ENCODE measurements around the gene MYLIP.

The MYLIP gene

DNA sequence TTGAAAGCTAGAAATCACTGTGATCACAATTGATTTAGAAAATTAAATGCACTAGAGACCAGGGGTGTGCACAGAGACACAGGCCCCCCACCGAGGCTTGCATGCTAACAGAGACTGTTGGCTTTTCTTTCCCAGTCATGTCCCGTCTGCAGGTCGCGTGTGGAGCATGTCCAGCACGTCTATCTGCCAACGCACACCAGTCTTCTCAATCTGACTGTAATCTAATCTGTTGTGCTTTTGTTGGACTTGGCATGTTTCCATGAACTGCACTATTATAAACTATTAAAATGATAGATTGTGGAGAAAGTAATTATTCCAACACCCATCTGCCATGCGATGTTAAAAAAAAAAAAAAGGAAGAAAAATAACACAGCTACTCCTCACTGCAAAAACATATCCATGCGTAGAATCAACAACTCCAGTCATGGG is 17.7 kb downstream of the MYLIP start (continued):
- TF ChIP-seq ZNF366 (tag by site-specific recombination; conservative IDR thresholded peaks at IDR 0.05) (peak; percentile 32; the same call in 1 of the 2 replicates), ZNF549 (tag by site-specific recombination; IDR thresholded peaks at IDR 0.05) (no peak), ZNF391 (tag by site-specific recombination; IDR thresholded peaks at IDR 0.05; ENCODE audit: borderline replicate concordance, low read depth) (no peak; the same call in 1 of the 2 replicates), ZNF501 (tag by site-specific recombination; IDR thresholded peaks at IDR 0.05) (peak; percentile 62; the same call in 1 of the 2 replicates), TCF7L2 (IDR thresholded peaks at IDR 0.05; ENCODE audit: borderline replicate concordance, low read depth, low read length) (no peak), ZNF514 (tag by site-specific recombination; IDR thresholded peaks at IDR 0.05) (no peak), ZNF248 (tag by site-specific recombination; IDR thresholded peaks at IDR 0.05) (no peak), ZNF48 (tag by site-specific recombination; IDR thresholded peaks at IDR 0.05) (no peak), ZNF560 (tag by site-specific recombination; IDR thresholded peaks at IDR 0.05; ENCODE audit: borderline replicate concordance) (no peak), KLF9 (tag by site-specific recombination; IDR thresholded peaks at IDR 0.05; ENCODE audit: low read depth) (no peak), ZFP3 (tag by site-specific recombination; IDR thresholded peaks at IDR 0.05; ENCODE audit: low read depth) (no peak), ZNF610 (tag by site-specific recombination; IDR thresholded peaks at IDR 0.05; ENCODE audit: borderline replicate concordance) (peak; percentile 56; the same call in 1 of the 2 replicates), ZNF266 (tag by site-specific recombination; IDR thresholded peaks at IDR 0.05; ENCODE audit: low read depth) (no peak)
- TF ChIP-seq, protein P1, sequence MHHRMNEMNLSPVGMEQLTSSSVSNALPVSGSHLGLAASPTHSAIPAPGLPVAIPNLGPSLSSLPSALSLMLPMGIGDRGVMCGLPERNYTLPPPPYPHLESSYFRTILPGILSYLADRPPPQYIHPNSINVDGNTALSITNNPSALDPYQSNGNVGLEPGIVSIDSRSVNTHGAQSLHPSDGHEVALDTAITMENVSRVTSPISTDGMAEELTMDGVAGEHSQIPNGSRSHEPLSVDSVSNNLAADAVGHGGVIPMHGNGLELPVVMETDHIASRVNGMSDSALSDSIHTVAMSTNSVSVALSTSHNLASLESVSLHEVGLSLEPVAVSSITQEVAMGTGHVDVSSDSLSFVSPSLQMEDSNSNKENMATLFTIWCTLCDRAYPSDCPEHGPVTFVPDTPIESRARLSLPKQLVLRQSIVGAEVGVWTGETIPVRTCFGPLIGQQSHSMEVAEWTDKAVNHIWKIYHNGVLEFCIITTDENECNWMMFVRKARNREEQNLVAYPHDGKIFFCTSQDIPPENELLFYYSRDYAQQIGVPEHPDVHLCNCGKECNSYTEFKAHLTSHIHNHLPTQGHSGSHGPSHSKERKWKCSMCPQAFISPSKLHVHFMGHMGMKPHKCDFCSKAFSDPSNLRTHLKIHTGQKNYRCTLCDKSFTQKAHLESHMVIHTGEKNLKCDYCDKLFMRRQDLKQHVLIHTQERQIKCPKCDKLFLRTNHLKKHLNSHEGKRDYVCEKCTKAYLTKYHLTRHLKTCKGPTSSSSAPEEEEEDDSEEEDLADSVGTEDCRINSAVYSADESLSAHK (tag by site-specific recombination; IDR thresholded peaks at IDR 0.05) = peak; percentile 44; the same call in 1 of the 2 replicates
- TF ChIP-seq, protein P2, sequence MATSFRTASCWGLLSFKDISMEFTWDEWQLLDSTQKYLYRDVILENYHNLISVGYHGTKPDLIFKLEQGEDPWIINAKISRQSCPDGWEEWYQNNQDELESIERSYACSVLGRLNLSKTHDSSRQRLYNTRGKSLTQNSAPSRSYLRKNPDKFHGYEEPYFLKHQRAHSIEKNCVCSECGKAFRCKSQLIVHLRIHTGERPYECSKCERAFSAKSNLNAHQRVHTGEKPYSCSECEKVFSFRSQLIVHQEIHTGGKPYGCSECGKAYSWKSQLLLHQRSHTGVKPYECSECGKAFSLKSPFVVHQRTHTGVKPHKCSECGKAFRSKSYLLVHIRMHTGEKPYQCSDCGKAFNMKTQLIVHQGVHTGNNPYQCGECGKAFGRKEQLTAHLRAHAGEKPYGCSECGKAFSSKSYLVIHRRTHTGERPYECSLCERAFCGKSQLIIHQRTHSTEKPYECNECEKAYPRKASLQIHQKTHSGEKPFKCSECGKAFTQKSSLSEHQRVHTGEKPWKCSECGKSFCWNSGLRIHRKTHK (tag by site-specific recombination; IDR thresholded peaks at IDR 0.05) = no peak
- TF ChIP-seq, protein P3, sequence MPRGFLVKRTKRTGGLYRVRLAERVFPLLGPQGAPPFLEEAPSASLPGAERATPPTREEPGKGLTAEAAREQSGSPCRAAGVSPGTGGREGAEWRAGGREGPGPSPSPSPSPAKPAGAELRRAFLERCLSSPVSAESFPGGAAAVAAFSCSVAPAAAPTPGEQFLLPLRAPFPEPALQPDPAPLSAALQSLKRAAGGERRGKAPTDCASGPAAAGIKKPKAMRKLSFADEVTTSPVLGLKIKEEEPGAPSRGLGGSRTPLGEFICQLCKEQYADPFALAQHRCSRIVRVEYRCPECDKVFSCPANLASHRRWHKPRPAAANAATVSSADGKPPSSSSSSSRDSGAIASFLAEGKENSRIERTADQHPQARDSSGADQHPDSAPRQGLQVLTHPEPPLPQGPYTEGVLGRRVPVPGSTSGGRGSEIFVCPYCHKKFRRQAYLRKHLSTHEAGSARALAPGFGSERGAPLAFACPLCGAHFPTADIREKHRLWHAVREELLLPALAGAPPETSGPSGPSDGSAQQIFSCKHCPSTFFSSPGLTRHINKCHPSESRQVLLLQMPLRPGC (tag by site-specific recombination; IDR thresholded peaks at IDR 0.05) = peak; percentile 61
- TF ChIP-seq, protein P4, sequence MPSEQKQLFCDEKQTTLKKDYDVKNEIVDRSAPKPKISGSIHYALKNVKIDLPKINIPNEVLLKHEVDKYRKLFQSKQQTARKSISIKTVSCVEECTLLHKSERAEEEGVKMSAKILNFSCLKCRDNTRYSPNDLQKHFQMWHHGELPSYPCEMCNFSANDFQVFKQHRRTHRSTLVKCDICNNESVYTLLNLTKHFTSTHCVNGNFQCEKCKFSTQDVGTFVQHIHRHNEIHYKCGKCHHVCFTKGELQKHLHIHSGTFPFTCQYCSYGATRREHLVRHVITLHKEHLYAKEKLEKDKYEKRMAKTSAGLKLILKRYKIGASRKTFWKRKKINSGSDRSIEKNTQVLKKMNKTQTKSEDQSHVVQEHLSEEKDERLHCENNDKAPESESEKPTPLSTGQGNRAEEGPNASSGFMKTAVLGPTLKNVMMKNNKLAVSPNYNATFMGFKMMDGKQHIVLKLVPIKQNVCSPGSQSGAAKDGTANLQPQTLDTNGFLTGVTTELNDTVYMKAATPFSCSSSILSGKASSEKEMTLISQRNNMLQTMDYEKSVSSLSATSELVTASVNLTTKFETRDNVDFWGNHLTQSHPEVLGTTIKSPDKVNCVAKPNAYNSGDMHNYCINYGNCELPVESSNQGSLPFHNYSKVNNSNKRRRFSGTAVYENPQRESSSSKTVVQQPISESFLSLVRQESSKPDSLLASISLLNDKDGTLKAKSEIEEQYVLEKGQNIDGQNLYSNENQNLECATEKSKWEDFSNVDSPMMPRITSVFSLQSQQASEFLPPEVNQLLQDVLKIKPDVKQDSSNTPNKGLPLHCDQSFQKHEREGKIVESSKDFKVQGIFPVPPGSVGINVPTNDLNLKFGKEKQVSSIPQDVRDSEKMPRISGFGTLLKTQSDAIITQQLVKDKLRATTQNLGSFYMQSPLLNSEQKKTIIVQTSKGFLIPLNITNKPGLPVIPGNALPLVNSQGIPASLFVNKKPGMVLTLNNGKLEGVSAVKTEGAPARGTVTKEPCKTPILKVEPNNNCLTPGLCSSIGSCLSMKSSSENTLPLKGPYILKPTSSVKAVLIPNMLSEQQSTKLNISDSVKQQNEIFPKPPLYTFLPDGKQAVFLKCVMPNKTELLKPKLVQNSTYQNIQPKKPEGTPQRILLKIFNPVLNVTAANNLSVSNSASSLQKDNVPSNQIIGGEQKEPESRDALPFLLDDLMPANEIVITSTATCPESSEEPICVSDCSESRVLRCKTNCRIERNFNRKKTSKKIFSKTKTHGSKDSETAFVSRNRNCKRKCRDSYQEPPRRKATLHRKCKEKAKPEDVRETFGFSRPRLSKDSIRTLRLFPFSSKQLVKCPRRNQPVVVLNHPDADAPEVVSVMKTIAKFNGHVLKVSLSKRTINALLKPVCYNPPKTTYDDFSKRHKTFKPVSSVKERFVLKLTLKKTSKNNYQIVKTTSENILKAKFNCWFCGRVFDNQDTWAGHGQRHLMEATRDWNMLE (tag by site-specific recombination; conservative IDR thresholded peaks at IDR 0.05; ENCODE audit: low read depth) = 0 out of 2 replicates have a peak, but pooled peaks have one; percentile 38
- TF ChIP-seq, protein P5, sequence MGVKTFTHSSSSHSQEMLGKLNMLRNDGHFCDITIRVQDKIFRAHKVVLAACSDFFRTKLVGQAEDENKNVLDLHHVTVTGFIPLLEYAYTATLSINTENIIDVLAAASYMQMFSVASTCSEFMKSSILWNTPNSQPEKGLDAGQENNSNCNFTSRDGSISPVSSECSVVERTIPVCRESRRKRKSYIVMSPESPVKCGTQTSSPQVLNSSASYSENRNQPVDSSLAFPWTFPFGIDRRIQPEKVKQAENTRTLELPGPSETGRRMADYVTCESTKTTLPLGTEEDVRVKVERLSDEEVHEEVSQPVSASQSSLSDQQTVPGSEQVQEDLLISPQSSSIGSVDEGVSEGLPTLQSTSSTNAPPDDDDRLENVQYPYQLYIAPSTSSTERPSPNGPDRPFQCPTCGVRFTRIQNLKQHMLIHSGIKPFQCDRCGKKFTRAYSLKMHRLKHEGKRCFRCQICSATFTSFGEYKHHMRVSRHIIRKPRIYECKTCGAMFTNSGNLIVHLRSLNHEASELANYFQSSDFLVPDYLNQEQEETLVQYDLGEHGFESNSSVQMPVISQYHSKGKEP (tag by site-specific recombination; IDR thresholded peaks at IDR 0.05) = peak; percentile 98
